Coronary artery (tissue), 2 donors: Measurements from ENCODE around the gene DENND5B.

Source experiments
- DNase-seq: peaks from one replicate; pipeline ENCODE4 v3.0.0-alpha.2; 2017; ENCODE audit warnings: low spot score
- H3K27ac ChIP-seq, 2 donors: fragments of 200-600 bp; sonication (generic); one replicate each; pipeline ENCODE4 v1.5.1; 2016 to 2019
- H3K4me3 ChIP-seq: fragments of 200-600 bp; sonication (generic); 2 replicates; pipeline ENCODE4 v1.5.1; 2016; ENCODE audit warnings: mild to moderate bottlenecking, moderate library complexity
- CTCF ChIP-seq: fragments of 200-600 bp; sonication (generic); IDR thresholded peaks from one replicate; pipeline ENCODE4 v1.5.1; 2019; ENCODE audit warnings: antibody characterized with exemption

Gene DENND5B

GRCh38 chr12:31362115-31362758 is 228.7 kb downstream of the DENND5B start:
- no peak for DNase-seq
- Histone ChIP-seq H3K4me3 (no peak overlapping the region), H3K27ac (no peak overlapping the region)
- TF ChIP-seq CTCF: no peak

GRCh38 chr12:31361730-31362114 is 229.2 kb downstream of the DENND5B start:
- no peak for DNase-seq
- TF ChIP-seq CTCF: no peak
- Histone ChIP-seq H3K4me3 (no peak overlapping the region), H3K27ac (no peak overlapping the region)

DNA sequence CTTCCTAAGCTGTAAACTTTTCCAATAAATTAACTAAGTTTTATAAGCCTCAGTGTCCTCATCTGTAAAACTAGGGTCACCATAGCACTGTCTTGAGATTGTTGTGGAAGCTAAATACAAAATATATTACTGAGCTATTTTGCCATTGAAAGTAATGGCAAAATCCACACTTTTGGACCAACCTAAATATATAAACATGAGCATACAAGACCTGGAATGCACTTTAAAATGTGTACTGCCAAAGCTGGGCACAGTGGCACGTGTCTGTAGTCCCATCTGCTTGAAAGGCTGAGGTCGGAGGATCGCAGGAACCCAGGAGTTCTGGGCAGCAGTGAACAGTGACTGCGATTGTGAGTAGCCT is 235.2 kb downstream of the DENND5B start:
- no peak for DNase-seq
- H3K4me3 ChIP-seq: no peak overlapping the region
- H3K27ac ChIP-seq: no peak overlapping the region
- TF ChIP-seq CTCF: no peak

GRCh38 chr12:31353750-31354708 is 236.9 kb downstream of the DENND5B start:
- no peak overlapping the region for H3K27ac ChIP-seq
- no peak for TF ChIP-seq CTCF
- no peak for DNase-seq

DNA sequence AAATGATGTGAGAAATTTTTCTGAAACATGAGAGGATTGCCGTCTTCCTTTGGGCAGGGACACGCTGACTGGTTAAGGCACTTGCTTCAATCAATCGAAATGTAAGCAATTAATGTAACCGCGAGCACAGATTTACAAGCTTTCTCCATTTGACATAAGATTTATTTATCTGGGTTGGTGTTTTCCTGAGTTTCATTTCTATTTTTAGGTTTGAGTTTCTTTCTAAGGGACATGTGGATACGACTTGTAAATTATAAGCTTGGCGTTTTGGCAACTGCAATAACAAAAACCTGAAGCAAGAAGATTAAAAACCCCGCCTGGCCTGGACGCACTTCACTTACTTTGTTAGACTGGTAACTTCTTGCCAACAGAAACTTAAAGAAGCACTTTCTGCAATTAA is 244.7 kb downstream of the DENND5B start:
- no peak for DNase-seq
- H3K27ac ChIP-seq: no peak overlapping the region
- no peak overlapping the region for H3K4me3 ChIP-seq
- TF ChIP-seq CTCF: no peak

More at GRCh38 chr12:31353750-31354708, 236.9 kb downstream of the DENND5B start:
- H3K4me3 ChIP-seq: no peak overlapping the region

DNA sequence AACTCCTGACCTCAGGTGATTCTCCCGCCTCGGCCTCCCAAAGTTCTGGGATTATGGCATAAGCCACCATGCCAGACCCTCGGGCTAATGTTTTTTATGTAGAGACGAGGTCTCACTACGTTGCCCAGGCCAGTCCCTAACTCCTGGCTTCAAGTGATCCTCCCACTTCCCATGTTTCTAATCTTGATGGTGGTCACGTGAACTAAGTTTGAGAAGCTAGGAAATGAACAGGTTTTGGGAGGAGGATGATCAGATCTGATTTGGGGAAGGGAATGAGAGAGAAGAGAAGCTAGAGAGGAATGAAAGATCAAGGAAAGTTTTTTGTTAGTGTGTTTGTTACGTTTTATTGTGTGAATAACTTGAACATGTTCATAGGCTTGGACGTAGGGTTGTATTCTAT is 247.8 kb downstream of the DENND5B start:
- H3K27ac ChIP-seq: no peak overlapping the region
- DNase-seq: no peak
- TF ChIP-seq CTCF: no peak
- H3K4me3 ChIP-seq: no peak overlapping the region
